Common myeloid progenitor, CD34-positive (primary cell): ENCODE results near the gene PIK3R5.

ENCODE experiments used
- CTCF ChIA-PET: fragments of 350-600 bp; sonication (Branson Sonifier 250); formaldehyde crosslinking; loops from one replicate; lab custom pipeline; 2021; ENCODE audit warnings: antibody characterized with exemption; lab: Charles Lee
- POLR2A ChIA-PET: fragments of 350-600 bp; sonication (Branson Sonifier 250); formaldehyde crosslinking; loops from one replicate; lab custom pipeline; 2021; ENCODE audit warnings: antibody characterized with exemption; lab: Charles Lee
- DNase-seq, 3 donors: peaks; one replicate each; pipeline versions ENCODE4 v3.0.0 to v3.0.0-alpha.2; 2013
- H3K27ac ChIP-seq, 2 experiments: 1 replicate in 1 of 2; 2 replicates in 1 of 2; pipeline ENCODE4 v1.7.0; 2013; ENCODE audit warnings: inconsistent platforms in 2 of 2, low read length in 2 of 2, mild to moderate bottlenecking in 2 of 2, low read depth in 1 of 2, moderate library complexity in 1 of 2; ENCODE audit not compliant: severe bottlenecking in 2 of 2, insufficient read depth in 1 of 2, poor library complexity in 1 of 2
- H3K27me3 ChIP-seq, 5 experiments: replicated peaks in 2 of 5; 1 replicate in 3 of 5; 2 replicates in 2 of 5; pipeline versions ENCODE4 v1.6.1 to v1.7.0; 2013; ENCODE audit warnings: low read length in 4 of 5, mild to moderate bottlenecking in 2 of 5, moderate library complexity in 2 of 5, inconsistent platforms in 1 of 5; ENCODE audit not compliant: insufficient read depth in 5 of 5, control insufficient read depth in 4 of 5
- H3K36me3 ChIP-seq, 4 experiments: 1 replicate in 2 of 4; 2 replicates in 2 of 4; pipeline versions ENCODE4 v1.6.1 to v1.7.0; 2013; ENCODE audit warnings: low read length in 3 of 4, control low read depth in 1 of 4, mild to moderate bottlenecking in 1 of 4; ENCODE audit not compliant: control insufficient read depth in 4 of 4, insufficient read depth in 4 of 4
- H3K4me1 ChIP-seq, 4 experiments: 1 replicate in 3 of 4; 2 replicates in 1 of 4; pipeline versions ENCODE4 v1.6.1 to v1.7.1; 2013; ENCODE audit warnings: low read length in 3 of 4, mild to moderate bottlenecking in 3 of 4, control low read depth in 1 of 4, inconsistent platforms in 1 of 4, moderate library complexity in 1 of 4; ENCODE audit not compliant: control insufficient read depth in 4 of 4, insufficient read depth in 4 of 4; ENCODE audit errors: control extremely low read depth in 1 of 4
- H3K4me3 ChIP-seq, 7 experiments: 1 replicate in 4 of 7; 2 replicates in 3 of 7; pipeline versions ENCODE4 v1.5.1 to v1.7.0; 2013; ENCODE audit warnings: mild to moderate bottlenecking in 7 of 7, low read length in 6 of 7, moderate library complexity in 6 of 7, inconsistent platforms in 2 of 7, low read depth in 2 of 7, control low read depth in 1 of 7; ENCODE audit not compliant: insufficient read depth in 4 of 7, control insufficient read depth in 1 of 7; ENCODE audit errors: extremely low read depth in 1 of 7
- H3K9me3 ChIP-seq, 5 experiments: 1 replicate in 4 of 5; 2 replicates in 1 of 5; pipeline versions ENCODE4 v1.6.1 to v1.7.1; 2013; ENCODE audit warnings: low read length in 4 of 5, mild to moderate bottlenecking in 2 of 5, inconsistent platforms in 1 of 5, low read depth in 1 of 5, moderate library complexity in 1 of 5; ENCODE audit not compliant: control insufficient read depth in 4 of 5, insufficient read depth in 2 of 5; ENCODE audit errors: control extremely low read depth in 1 of 5
- WGBS: methylation state at CpG from one replicate; pipeline ENCODE4 v1.1.5; 2013; ENCODE audit not compliant: insufficient coverage; 5-methylcytosine and 5-hydroxymethylcytosine counted together

Gene PIK3R5

GRCh38 chr17:8921147-8921546 lies 44.4 kb downstream of the PIK3R5 start:
- Histone ChIP-seq H3K4me3 (no peak overlapping the region), H3K36me3 (peaks cover 0 to 4% (median under 1%) of the 10 kb centered on the region in 4 experiments), H3K27ac (no peak overlapping the region), H3K9me3 (peaks cover 0 to 17% (median 5%) of the 10 kb centered on the region in 5 experiments), H3K27me3 (no peaks in the 10 kb centered on the region), H3K4me1 (peaks cover 0 to 14% (median 0%) of the 10 kb centered on the region in 4 experiments)
- POLR2A ChIA-PET: no interaction called here
- DNase-seq: no peak
- CTCF ChIA-PET: interaction anchor here (0.6 kb wide), 1 partner anchor 11 kb away, joined by 3 read pairs; no protein-coding TSS in a partner anchor
- WGBS: no CpG with 5 or more reads among the region's 2 CpGs

- CTCF ChIA-PET: interaction anchor here (1.6 kb wide), 1 partner anchor 20 kb away, joined by 3 read pairs; no protein-coding TSS in a partner anchor
- Histone ChIP-seq H3K36me3 (peaks cover 0 to 2% (median 0%) of the 10 kb centered on the region in 4 experiments), H3K27ac (no peak overlapping the region), H3K4me3 (no peak overlapping the region), H3K9me3 (peaks cover 0 to 14% (median 3%) of the 10 kb centered on the region in 5 experiments), H3K4me1 (peaks cover 0 to 14% (median 0%) of the 10 kb centered on the region in 4 experiments), H3K27me3 (no peaks in the 10 kb centered on the region)
- DNase-seq: no peak
- POLR2A ChIA-PET: no interaction called here
- WGBS: 100% methylated on average over 1 of the region's 3 CpGs
Measured at GRCh38 chr17:8918807-8919465, 46.6 kb downstream of the PIK3R5 start.

- H3K27me3 ChIP-seq: no peaks in the 10 kb centered on the region
- peak in 1 of 3 donors; percentile 29 for DNase-seq
- no peak overlapping the region for H3K27ac ChIP-seq
- H3K9me3 ChIP-seq: peaks cover 0 to 14% (median 3%) of the 10 kb centered on the region in 5 experiments
- H3K36me3 ChIP-seq: peaks cover 0 to 2% (median 0%) of the 10 kb centered on the region in 4 experiments
- no peak overlapping the region for H3K4me3 ChIP-seq
- POLR2A ChIA-PET: no interaction called here
- CTCF ChIA-PET: interaction anchor here (1.1 kb wide), 1 partner anchor 79 kb away, joined by 3 read pairs; no protein-coding TSS in a partner anchor
- peaks cover 0 to 4% (median 0%) of the 10 kb centered on the region in 4 experiments for H3K4me1 ChIP-seq
- WGBS: 100% methylated on average over 1 of the region's 7 CpGs
Measured at GRCh38 chr17:8916466-8916865, 49.0 kb downstream of the PIK3R5 start.

- Histone ChIP-seq H3K27ac (no peak overlapping the region), H3K27me3 (no peaks in the 10 kb centered on the region), H3K4me1 (peaks cover 0 to 4% (median 0%) of the 10 kb centered on the region in 4 experiments), H3K9me3 (peaks cover 0 to 14% (median 3%) of the 10 kb centered on the region in 5 experiments), H3K36me3 (peaks cover 0 to 11% (median 6%) of the 10 kb centered on the region in 4 experiments), H3K4me3 (no peak overlapping the region)
- 98% methylated on average over 8 of the region's 8 CpGs for WGBS
- CTCF ChIA-PET: no interaction called here
- POLR2A ChIA-PET: no interaction called here
- no peak for DNase-seq
Measured at GRCh38 chr17:8914554-8914953, 51.0 kb downstream of the PIK3R5 start.

GRCh38 chr17:8913879-8914278 lies 51.6 kb downstream of the PIK3R5 start:
- peaks cover 0 to 13% (median 7%) of the 10 kb centered on the region in 4 experiments for H3K36me3 ChIP-seq
- H3K9me3 ChIP-seq: peaks cover 0 to 10% (median 3%) of the 10 kb centered on the region in 5 experiments
- no peaks in the 10 kb centered on the region for H3K27me3 ChIP-seq
- H3K4me3 ChIP-seq: no peak overlapping the region
- H3K27ac ChIP-seq: no peak overlapping the region
- H3K4me1 ChIP-seq: peaks cover 0 to 4% (median 0%) of the 10 kb centered on the region in 4 experiments
- POLR2A ChIA-PET: no interaction called here
- 96% methylated on average over 4 of the region's 4 CpGs for WGBS
- CTCF ChIA-PET: interaction anchor here (1.4 to 1.6 kb wide), 2 partner anchors 12 to 18 kb away, joined by 3 to 6 read pairs; no protein-coding TSS in a partner anchor
- DNase-seq: no peak

GRCh38 chr17:8913091-8913490 lies 52.4 kb downstream of the PIK3R5 start:
- 94% methylated on average over 6 of the region's 6 CpGs for WGBS
- no peak overlapping the region for H3K27ac ChIP-seq
- DNase-seq: no peak
- CTCF ChIA-PET: interaction anchor here (1.1 to 1.6 kb wide), 3 partner anchors 11 to 31 kb away, joined by 3 to 6 read pairs (median 3); no protein-coding TSS in a partner anchor
- POLR2A ChIA-PET: no interaction called here
- peaks cover 0 to 4% (median 2%) of the 10 kb centered on the region in 5 experiments for H3K9me3 ChIP-seq
- peaks cover 0 to 4% (median 0%) of the 10 kb centered on the region in 4 experiments for H3K4me1 ChIP-seq
- peaks cover 1 to 18% (median 9%) of the 10 kb centered on the region in 4 experiments for H3K36me3 ChIP-seq
- no peaks in the 10 kb centered on the region for H3K27me3 ChIP-seq
- H3K4me3 ChIP-seq: no peak overlapping the region
